NCI-H1105 (cell line): Measurements from ENCODE around the gene SETD4.
"Not testable (repeated sequence)": the region's sequence is repeated elsewhere in the genome, so short reads cannot be mapped to it uniquely, and the experiment has no call there.

Experiments
- DNase-seq: peaks from one replicate; lab custom pipeline; 2025; lab: John Stamatoyannopoulos, UW

Gene SETD4

DNA sequence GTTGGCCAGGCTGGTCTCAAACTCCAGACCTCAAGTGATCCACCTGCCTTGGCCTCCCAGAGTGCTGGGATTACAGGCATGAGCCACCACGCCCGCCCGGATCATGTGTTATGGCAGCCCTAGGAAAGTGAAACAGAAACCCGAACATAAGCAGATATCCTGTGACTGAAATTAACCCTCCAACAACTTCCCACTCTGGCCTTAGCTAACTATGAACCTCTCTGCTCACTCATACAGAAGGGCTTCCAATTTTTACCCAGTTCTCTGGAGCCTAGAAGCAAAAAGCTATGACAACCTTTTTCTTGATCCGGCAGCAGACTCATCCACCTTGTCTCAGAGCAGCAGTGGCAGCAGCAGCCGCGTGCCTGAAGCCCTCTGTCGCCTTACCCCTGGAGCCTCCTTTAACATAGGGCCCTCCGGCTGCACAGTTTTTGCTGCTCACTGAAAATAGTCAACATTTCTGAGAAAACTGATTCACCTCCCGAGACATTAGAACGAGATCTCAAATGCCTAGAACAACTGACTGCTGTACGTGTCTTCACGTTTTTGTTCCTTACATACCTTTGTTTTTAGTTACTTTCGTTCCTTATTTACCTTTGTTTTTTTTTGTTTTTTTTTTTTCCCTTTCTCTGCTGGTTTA is 18.8 kb upstream of the SETD4 start:
- no peak for DNase-seq

DNA sequence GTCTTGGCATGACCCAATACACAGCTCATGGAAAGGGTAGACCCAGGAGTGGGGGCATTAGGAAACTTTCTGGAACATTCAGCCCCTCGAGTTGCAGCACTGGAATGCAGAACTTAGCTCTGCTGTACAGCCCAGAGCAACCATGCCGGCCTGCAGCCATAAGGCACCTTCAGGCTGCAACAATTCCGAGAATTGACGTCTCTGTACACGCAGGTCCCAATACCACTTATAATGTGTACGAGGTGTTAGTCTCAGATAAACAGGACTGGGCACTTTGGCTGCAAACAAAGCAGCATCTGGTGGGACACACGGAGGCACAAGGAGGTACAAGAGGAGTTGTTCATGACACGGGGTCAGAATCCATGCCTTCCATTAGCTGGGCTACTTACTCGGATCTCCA is 17.4 kb upstream of the SETD4 start:
- DNase-seq, result no peak

DNA sequence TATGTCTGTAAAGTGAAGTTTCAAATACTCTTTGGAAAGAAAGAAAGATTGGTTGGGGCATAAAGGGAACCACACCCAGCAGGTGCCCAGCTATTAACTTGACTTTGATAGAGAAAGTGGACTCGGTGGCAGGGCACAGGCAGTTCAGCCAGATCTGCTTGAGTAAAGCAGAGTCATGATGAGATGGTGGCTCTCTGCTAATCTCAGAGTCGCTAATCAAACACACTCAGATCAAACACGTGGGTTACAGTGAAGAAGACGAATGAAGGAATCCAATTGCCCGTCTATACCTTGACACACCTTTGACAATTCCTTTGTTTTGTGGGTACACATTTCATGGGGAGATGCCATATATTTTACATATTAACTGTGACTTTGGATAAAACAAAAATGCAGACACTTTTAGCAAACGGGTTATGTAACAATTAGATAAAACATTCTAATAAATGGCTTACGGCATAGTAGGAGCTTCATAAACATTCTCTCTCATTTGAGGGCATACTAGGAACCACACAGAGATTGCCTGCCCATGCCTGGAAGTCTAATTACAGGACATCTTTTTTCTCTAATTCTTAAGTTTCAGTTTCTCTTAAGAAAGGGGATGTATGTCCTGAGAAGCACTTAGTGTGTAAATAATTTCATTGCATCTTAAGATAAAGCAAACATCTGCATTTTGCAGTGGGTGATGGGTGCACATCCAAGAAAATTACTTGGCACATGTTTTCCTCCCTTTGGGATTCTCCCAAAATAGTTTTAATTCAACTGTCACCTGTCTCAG is 16.7 kb upstream of the SETD4 start:
- DNase-seq, result no peak

DNA sequence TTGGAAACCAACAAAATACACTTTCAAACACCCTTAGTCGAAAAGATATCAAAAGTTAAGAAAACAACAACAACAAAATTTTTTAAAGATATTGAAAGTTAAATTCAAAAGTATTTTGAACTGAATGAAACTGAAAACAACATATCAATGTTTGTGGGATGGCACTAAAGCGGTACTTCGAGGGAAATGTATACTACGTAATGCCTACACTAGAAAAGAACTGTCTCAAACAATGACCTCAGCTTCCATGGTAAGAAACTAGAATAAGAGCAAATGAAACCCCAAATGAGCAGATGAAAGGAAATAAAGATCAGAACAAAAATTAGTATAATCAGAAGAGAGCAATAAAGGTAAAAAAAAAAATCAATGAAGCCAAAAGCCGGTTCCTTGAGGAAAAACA is 15.6 kb upstream of the SETD4 start:
- no peak for DNase-seq

DNA sequence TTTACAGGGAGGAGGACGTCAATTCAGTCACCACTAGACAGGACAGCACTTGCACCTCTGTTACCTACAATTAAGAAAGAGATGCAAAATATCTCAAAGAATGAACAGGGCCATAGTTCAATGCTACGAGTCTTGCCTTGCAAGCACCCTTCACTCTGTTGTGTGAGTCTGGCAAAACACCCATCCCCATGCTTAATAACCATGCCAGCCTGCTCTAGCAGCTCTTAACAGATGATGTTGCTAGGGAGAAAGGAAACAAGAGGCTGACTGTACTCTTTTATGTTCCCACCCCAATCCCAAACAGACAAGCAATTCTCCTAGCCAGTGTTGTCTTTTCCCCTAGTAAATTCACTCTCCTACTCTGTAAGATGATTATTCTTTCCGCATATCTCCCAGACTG is 14.8 kb upstream of the SETD4 start:
- no peak for DNase-seq

DNA sequence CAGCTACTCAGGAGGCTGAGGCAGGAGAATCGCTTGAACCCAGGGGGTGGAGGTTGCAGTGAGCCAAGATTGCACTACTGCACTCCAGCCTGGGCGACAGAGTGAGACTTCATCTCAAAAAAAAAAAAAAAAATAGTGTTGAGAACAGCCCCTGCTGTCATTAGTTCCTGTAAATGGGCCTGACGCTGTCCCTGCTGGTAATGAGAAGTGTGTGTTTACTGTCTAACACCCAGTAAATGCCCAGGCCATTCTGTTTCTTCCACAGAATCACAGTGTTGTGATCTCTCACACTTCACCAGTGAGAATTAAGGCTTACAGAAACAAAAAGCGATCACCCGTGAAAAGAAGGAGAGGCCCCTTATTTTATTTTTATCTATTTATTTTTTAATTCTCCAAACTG is 13.6 kb upstream of the SETD4 start:
- not testable (repeated sequence) for DNase-seq

DNA sequence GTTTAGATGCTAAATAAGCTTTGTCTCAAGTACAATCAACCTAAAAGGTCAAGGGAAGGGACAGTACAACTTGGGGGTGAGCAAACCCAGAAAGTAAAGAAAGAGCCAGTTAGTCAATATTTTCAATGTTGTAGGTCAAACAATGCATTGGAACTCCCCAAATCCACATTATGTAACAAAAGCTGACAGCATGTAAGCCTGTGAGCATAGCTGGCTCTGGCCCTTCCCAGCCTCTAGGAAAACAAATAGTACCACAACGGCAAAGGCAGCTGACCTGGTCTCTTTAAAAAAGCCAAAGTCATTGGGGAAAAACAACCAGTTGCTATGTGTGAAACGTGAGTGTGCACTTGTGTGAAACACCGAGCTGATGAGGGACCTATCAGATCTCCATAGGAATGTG is 12.9 kb upstream of the SETD4 start:
- no peak for DNase-seq

DNA sequence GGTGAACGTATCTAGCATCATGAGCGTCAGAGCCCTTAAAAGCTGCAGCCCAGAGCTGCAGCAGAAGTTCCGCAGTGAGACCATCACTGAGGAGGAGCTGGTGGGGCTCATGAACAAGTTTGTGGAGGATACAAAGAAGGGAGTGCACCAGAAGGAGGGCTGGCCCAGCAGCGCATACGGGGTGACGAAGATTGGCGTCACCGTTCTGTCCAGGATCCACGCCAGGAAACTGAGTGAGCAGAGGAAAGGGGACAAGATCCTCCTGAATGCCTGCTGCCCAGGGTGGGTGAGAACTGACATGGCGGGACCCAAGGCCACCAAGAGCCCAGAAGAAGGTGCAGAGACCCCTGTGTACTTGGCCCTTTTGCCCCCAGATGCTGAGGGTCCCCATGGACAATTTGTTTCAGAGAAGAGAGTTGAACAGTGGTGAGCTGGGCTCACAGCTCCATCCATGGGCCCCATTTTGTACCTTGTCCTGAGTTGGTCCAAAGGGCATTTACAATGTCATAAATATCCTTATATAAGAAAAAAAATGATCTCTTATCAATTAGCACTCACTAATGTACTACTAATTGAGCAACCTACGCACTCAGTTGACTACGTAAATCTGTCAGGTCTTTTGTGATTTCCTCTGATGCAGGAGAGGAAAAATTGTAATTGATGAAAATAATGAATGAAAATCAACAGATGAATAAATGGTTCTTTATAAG is 12.3 kb upstream of the SETD4 start:
- no peak for DNase-seq

DNA sequence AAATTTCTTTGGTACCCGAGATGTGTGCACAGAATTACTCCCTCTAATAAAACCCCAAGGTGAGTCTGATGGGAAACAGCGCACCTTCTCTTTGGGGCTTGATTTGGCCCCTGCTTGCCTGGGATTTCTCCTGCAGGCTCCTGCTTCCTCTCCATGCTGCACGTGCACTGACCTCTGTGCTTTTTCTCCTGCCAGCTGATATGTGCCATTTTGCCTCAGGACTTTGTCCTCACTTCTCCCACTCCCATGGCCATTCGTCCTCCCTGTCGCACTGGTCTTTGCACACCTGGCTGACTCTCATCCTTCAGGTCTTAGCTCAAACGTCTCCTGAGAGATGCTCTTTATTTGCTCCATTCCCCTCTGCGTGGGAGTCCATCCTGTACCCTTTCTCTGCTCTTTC is 10.7 kb upstream of the SETD4 start:
- no peak for DNase-seq

DNA sequence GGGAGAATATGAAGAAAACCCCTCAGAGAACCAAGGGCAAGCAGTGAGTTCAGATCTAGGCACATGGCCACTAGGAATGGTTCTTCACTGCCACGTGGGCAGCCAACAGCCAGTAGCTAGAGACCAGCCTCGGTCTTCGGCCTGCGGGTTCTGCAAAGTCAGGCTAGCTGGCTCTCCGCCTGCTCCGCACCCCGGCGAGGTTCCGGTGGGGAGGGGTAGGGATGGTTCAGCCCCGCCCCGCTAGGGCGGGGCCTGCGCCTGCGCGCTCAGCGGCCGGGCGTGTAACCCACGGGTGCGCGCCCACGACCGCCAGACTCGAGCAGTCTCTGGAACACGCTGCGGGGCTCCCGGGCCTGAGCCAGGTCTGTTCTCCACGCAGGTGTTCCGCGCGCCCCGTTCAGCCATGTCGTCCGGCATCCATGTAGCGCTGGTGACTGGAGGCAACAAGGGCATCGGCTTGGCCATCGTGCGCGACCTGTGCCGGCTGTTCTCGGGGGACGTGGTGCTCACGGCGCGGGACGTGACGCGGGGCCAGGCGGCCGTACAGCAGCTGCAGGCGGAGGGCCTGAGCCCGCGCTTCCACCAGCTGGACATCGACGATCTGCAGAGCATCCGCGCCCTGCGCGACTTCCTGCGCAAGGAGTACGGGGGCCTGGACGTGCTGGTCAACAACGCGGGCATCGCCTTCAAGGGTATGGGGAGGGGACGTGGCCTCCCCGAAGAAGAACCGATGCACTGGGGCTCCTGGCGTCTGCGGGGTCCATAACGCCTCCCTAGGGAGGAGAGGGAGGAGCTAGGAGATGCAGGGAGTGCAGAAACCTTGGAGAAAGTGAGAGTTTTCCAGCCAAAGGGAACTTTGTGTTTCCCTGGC is 9.6 kb upstream of the SETD4 start, which contains the start of gene CBR1:
Gene CBR1, plus strand, starts transcription at position 312 of the 871 bp plus-strand sequence. Its CDS starts 92 bp downstream, at position 404.
- peak; percentile 83 for DNase-seq

DNA sequence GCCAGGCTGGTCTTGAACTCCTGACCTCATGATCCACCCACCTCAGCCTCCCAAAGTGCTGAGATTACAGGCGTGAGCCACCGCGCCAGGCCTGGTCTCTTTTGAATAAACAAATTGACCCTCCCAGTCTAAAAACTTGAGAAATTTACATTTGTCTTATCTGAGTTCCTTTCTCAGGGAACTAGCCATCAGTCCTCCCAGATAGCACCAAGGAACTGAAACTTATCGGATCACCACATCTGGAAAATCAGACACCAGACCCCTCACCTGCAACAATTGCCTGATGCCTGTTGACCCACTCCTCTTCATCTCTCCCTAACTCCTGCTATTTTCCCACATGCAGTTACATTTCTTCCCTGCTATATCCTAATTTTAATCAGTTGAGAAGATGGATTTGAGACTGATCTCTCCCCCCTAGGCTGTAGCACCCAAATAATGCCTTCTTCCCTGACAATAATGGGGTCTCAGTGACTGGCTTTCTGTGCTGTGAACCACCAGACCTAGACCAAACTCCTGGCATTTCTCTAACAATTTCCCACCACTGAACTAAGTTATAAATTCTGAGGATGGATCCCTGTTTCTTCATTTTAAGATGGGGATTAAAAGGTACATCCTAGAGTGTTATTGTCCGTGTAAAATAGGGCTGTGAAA is 8.5 kb upstream of the SETD4 start:
- no peak for DNase-seq

DNA sequence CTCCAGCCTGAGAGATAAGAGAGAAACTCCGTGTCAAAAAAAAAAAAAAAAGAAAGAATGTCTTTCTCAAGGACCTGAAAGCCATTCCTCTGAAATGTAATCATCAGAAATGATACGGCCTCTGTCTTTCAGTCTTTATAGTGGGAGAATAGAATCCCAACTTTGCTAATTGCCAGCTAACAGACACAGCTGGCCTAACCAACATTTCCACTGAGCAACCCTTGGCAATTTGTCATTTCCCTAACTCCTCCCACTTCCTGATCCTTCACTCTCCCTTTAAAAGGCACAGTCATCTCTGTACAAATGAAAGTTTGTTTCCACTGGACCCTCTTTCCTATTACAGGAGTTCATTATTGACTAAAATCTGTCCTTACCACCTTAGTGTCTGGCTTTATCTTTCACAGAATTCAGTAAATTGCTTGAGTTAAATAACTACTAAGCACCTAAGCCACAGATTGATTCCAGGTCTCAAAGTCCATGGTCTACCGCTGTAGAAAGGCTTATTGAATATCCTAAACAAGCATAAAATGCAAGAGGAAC is 5.2 kb upstream of the SETD4 start:
- no peak for DNase-seq

DNA sequence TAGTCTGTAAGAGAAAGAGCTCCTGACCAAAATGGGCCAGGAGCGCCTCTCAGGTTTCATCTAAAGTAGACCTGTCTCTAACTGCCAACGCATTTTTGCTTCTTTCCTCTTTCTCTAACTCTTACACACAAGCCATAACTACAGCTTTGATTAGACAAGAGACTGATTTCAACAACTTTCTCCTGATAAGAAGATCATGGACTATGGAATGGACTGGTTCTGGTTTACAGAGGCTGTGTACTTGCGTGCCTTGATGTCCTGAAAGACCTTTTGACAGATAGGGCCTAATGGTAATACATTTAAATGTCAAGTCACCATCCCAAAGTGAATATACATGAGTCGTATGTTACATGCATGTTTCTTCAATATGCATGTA is 3.7 kb upstream of the SETD4 start:
- DNase-seq, result no peak

DNA sequence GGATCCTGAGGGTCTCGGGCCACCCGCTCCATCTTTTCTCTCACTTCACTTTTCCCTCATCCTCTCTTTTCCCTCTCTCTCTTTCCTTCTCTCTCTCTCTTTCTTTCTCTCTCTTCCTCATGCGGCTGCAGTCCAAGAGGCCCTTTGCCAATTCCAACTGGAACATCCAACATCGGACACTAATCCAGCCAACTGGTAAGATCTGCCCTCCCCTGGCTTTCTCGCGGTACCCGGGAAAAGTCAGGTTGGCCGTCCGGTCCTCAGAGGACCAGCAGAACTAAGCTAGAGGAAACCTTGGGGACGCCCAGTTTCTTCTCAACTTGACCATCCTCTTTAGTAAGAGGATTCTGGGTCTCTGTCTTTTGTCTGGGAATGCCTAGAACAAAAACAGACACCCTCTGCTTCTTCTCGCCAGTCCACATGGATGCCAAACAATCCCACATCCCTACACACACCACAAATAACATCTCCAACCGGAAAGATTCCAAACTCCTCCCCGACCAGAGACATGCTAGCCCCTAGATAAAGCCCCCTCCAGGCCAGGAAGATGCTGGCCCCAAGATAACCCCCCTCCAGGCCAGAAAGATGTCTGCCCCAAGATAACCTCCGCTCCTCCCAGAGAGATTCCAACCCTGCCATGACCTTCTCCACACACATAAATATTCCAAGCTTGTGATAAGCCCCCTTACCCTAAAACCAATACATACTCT is 3.2 kb upstream of the SETD4 start:
- DNase-seq, result no peak

DNA sequence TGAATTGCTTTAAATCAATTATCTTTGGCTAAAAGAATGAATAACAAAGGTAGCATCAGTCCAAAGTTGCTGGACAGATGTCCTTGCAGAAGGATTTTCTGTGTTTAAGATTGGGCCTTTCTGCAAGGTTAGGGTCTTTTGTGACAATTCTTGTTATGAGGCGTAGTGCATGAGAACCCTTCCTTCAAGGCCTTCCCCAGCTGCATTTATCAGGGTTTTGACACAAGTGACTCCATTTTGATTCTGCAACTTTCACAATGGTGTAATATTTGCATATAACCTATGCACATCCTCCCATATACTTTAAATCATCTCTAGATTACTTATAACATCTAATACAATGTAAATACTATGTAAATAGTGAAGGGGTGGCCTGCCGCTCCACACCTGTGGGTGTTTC is 1.1 kb upstream of the SETD4 start:
- DNase-seq, result no peak

DNA sequence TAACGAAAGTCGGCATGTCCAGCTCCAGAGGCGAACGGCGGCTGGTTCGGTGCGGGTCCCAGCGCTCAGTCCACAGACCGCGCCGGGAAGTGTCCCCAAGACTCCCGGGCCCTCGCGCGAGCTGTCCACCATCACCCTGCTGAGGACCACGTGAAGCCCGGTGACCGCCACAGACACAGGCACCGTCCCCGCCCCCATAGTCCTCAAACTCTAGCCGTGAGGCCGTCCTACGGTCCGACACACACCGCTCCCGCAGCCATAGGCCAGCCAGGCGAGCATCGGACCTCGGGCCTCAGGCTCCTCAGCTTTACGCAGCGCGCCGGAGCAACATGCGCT is 535 bp downstream of the SETD4 start:
- DNase-seq, result peak; percentile 49

DNA sequence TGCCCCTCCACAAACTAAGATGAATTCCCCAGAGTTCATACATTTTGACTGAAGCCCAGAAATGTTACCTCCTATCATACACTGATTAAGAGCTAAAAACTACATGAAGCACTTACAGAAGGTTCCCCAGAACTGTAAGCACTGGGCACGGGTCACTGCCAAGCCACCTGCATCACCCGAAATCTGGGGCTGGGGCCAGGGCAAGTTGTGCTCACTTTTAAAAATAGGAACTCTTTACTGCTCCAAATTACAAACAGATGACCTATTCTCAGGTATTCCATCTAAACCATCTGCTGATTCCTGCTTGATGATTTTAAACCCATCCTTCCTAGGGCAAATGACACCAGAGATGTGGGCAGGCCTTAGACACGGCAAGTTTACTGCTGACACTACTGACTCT is 4.8 kb downstream of the SETD4 start:
- DNase-seq, result no peak

DNA sequence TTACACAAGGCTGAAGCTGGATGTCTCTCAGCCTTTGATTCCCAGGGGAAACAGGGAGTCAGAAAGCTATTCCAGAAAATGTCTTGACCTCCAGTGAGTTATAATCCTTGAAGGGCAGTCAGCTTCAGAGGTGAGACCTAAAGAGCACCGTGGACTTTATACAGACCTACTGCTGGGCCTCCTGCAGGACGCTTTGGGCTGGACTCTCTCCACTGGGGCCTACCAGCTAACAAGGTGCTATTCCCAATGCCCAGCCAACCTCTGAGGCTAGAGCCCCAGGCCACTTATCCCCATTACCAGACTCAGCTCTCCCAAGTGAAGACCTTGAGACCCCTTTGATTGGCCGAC is 6.6 kb downstream of the SETD4 start:
- DNase-seq, result no peak

DNA sequence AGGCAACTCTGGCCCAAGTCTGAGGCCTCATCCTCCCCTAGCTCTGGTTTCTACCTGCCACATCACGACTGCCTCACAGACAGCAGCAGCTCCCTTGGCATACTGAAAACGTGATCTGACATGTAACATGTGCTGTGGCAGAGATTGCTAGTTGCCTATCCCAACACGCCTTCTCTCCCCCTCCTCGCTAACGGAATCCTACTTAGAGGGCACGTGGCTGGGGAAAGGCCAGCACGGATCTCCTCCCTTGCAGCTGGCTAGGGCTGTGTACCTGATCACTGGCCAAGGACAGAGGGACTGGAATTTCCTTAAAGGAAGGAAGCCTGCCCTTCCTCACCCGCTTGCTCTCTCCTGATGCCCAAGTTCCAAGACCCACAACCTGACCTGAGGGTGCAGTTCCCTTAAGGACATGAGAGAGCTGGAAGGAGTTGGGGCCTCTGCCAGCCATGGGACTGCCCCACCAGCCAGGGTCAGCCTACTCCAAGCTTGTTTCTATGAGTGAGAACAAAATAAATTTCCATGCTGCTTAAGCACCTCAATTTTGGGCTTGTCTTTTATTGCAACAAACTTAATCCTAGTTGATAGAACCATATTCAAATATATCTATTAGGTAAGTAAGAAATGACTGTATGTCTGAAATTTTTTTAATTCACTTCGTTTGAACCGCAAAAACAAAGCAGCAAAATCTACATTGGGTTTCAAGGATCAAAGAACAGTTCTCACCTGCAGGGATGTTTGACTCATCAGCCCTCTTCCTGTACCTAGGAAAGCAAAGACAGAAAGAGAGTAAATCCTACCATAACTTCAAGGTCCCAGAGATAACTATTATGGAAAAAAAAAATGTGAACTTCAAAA is 7.2 kb downstream of the SETD4 start:
- no peak for DNase-seq

DNA sequence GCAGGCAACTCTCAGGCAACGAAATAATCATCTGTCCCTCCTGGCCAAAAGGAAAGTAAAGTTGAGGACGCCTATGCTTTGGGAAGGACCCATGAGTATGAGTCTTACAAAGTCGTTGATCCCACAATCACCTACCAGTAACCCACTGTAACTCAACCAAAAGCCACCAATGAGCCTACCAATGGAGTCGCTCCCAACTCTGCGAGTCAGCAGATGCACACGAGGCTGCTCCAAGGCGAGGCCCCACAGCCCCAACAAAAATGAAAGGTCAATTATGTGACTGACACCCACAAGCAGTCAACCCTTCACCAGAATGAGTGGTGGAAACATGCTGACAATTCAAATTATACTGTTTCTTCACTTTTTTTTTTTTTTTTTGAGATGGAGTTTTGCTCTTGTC is 12.0 kb downstream of the SETD4 start:
- no peak for DNase-seq
